Uterine smooth muscle cell (primary cell): ENCODE results near the gene SLITRK3. TPM values are rescaled to one million over a fixed set of nuclear protein-coding genes. Genes with fewer than 3 reads are reported as not detected.

Experiments used
- total RNA-seq: library from RNA; depleted of rRNA; stranded (reverse); fragments of >200 nt; gene quantifications from 2 replicates; pipeline ENCODE4 v1.2.3, GENCODE V29; 2014

SLITRK3 gene, protein sequence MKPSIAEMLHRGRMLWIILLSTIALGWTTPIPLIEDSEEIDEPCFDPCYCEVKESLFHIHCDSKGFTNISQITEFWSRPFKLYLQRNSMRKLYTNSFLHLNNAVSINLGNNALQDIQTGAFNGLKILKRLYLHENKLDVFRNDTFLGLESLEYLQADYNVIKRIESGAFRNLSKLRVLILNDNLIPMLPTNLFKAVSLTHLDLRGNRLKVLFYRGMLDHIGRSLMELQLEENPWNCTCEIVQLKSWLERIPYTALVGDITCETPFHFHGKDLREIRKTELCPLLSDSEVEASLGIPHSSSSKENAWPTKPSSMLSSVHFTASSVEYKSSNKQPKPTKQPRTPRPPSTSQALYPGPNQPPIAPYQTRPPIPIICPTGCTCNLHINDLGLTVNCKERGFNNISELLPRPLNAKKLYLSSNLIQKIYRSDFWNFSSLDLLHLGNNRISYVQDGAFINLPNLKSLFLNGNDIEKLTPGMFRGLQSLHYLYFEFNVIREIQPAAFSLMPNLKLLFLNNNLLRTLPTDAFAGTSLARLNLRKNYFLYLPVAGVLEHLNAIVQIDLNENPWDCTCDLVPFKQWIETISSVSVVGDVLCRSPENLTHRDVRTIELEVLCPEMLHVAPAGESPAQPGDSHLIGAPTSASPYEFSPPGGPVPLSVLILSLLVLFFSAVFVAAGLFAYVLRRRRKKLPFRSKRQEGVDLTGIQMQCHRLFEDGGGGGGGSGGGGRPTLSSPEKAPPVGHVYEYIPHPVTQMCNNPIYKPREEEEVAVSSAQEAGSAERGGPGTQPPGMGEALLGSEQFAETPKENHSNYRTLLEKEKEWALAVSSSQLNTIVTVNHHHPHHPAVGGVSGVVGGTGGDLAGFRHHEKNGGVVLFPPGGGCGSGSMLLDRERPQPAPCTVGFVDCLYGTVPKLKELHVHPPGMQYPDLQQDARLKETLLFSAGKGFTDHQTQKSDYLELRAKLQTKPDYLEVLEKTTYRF
- under 0.01 and 0.11 TPM in 2 replicates for total RNA-seq

GRCh38 chr3:165195640-165196576 lies at the start of gene SLITRK3:
SLITRK3 (minus strand) TSS chr3:165196384; CDS start chr3:165190830, 5,554 bp downstream.

Other genes starting within 250 kb of the SLITRK3 start
- gene SI, start 117.9 kb downstream of the SLITRK3 start, total RNA-seq: not detected in 2 replicates